Measurements from ENCODE around the gene TMOD3.

Gene TMOD3

DNA sequence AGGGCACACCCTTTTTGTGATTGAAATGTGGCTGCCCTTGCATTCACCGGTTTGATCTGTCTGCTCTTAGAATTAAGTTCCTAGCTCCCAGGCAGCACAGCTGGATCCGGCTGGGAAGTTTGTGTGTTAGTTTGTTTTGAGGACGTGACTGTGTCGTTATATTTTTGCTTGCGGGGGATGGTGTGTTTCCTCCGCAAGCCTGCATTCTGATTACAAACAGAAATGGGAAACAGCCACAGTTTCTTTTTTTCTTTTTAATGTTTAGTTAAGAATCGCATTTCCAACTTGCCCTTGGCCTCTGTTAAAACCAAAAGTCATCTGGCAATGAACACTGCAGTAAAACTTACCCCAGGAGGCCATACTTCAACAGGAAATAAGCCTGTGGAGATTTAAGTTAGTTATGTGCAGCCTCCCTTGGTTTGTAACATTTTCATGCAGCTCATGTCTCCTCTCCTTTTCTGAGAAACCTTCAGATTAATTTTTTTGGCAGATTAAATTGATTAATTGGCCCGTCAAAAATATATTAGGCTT is 888 bp downstream of the TMOD3 start:
- Histone ChIP-seq H3K79me2 (ENCODE audit: insufficient read depth, low read depth) (peaks cover 52% of the 10 kb centered on the region), H3K27me3 (ENCODE audit: insufficient read depth, low read depth) (no peaks in the 10 kb centered on the region), H3K4me2 (peak overlapping the region; percentile 70), H3K9ac (peak overlapping the region; percentile 66; the same call in 1 of the 2 replicates), H4K20me1 (ENCODE audit: insufficient read depth) (no peaks in the 10 kb centered on the region), H3K4me1 (ENCODE audit: low read depth, poor library complexity, severe bottlenecking) (peaks cover 30% of the 10 kb centered on the region), H3K4me3 (IDR thresholded peaks at IDR 0.05; ENCODE audit: insufficient read depth, low read depth, low read length) (no peak overlapping the region), H3K27ac (peak overlapping the region; percentile 54), H3K36me3 (ENCODE audit: insufficient read depth) (no peaks in the 10 kb centered on the region), H2AFZ (ENCODE audit: low read depth) (peak overlapping the region; percentile 79)
- TF ChIP-seq, protein P1, sequence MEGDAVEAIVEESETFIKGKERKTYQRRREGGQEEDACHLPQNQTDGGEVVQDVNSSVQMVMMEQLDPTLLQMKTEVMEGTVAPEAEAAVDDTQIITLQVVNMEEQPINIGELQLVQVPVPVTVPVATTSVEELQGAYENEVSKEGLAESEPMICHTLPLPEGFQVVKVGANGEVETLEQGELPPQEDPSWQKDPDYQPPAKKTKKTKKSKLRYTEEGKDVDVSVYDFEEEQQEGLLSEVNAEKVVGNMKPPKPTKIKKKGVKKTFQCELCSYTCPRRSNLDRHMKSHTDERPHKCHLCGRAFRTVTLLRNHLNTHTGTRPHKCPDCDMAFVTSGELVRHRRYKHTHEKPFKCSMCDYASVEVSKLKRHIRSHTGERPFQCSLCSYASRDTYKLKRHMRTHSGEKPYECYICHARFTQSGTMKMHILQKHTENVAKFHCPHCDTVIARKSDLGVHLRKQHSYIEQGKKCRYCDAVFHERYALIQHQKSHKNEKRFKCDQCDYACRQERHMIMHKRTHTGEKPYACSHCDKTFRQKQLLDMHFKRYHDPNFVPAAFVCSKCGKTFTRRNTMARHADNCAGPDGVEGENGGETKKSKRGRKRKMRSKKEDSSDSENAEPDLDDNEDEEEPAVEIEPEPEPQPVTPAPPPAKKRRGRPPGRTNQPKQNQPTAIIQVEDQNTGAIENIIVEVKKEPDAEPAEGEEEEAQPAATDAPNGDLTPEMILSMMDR (conservative IDR thresholded peaks at IDR 0.05; ENCODE audit: low read depth, low read length) = no peak

DNA sequence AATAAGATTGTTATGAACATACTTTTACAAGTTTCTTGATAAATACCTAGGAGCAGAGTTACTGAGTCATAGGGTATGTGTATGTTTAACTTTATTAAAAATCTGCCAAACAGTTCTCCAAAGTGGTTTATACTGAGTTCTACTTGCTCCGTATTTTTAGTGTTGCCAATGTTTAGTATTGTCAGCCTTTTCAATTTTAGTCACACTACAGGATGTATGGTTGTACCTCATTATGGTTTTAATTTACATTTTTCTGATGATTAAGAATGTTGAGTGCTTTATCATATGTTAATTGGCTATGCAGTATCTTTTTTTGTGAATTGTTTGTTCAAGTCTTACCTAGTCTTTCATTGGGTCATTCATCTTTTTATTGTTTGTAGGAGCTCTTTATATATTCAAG is 4.3 kb downstream of the TMOD3 start:
- Histone ChIP-seq H2AFZ (ENCODE audit: low read depth) (no peak overlapping the region), H3K79me2 (ENCODE audit: insufficient read depth, low read depth) (peaks cover 72% of the 10 kb centered on the region), H4K20me1 (ENCODE audit: insufficient read depth) (peaks cover 4% of the 10 kb centered on the region; the same call in 1 of the 2 replicates), H3K27ac (no peak overlapping the region), H3K9ac (no peak overlapping the region), H3K36me3 (ENCODE audit: insufficient read depth) (no peaks in the 10 kb centered on the region), H3K4me2 (no peak overlapping the region), H3K4me1 (ENCODE audit: low read depth, poor library complexity, severe bottlenecking) (peaks cover 50% of the 10 kb centered on the region), H3K4me3 (IDR thresholded peaks at IDR 0.05; ENCODE audit: insufficient read depth, low read depth, low read length) (no peak overlapping the region), H3K27me3 (ENCODE audit: insufficient read depth, low read depth) (no peaks in the 10 kb centered on the region)
- TF ChIP-seq, protein P1 (conservative IDR thresholded peaks at IDR 0.05; ENCODE audit: low read depth, low read length) = no peak

DNA sequence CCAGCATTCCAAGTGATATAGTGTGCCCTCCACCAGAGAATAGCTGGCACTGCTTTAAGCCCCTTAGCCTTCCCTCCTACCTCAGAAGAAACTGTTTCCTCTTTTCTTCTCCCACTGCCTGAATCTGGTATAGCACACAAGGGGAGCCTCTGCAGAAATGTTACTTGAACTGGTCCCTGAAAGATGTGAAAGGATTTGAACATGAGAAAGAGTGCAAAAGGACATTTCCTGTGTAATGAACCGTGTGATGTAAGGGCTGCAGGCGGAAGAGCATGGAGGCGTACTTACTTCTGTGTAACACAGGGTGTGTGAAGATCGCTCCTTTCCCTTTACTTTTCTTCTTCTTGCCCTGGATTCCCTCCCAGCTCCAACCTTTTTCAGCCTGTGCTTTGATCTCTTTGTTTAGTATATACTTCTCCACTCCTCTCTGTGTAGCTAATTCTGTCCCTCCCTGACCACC is 8.4 kb downstream of the TMOD3 start:
- Histone ChIP-seq H4K20me1 (ENCODE audit: insufficient read depth) (peaks cover 6% of the 10 kb centered on the region; the same call in 1 of the 2 replicates), H3K27ac (no peak overlapping the region), H3K4me2 (no peak overlapping the region), H3K4me3 (IDR thresholded peaks at IDR 0.05; ENCODE audit: insufficient read depth, low read depth, low read length) (no peak overlapping the region), H3K4me1 (ENCODE audit: low read depth, poor library complexity, severe bottlenecking) (peaks cover 52% of the 10 kb centered on the region), H3K36me3 (ENCODE audit: insufficient read depth) (no peaks in the 10 kb centered on the region), H3K27me3 (ENCODE audit: insufficient read depth, low read depth) (no peaks in the 10 kb centered on the region), H2AFZ (ENCODE audit: low read depth) (no peak overlapping the region), H3K9ac (no peak overlapping the region), H3K79me2 (ENCODE audit: insufficient read depth, low read depth) (peaks cover 82% of the 10 kb centered on the region)
- TF ChIP-seq, protein P1 (conservative IDR thresholded peaks at IDR 0.05; ENCODE audit: low read depth, low read length) = no peak

DNA sequence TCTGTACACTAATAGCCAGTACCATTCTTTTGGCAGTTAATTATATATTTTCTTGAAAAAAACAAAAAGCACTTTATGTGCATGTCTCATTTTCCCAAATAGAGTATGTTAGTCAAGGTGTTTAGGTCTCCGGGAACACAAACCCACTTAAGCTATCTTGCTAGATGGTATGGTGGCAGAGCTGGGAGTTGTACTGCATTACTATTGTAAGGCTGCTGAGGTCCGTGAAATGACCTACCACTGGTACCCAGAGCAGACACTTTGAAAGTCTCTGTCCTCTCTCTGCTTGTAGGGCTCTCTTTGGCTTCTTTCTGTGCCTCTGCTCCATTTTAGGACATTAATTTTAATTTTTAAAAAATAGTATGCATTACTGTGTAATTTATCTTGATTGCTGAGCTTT is 8.8 kb downstream of the TMOD3 start:
- Histone ChIP-seq H3K27me3 (ENCODE audit: insufficient read depth, low read depth) (no peaks in the 10 kb centered on the region), H4K20me1 (ENCODE audit: insufficient read depth) (peaks cover 8% of the 10 kb centered on the region; the same call in 1 of the 2 replicates), H3K4me1 (ENCODE audit: low read depth, poor library complexity, severe bottlenecking) (peaks cover 55% of the 10 kb centered on the region), H3K4me2 (no peak overlapping the region), H3K79me2 (ENCODE audit: insufficient read depth, low read depth) (peaks cover 82% of the 10 kb centered on the region), H2AFZ (ENCODE audit: low read depth) (no peak overlapping the region), H3K4me3 (IDR thresholded peaks at IDR 0.05; ENCODE audit: insufficient read depth, low read depth, low read length) (no peak overlapping the region), H3K36me3 (ENCODE audit: insufficient read depth) (no peaks in the 10 kb centered on the region), H3K27ac (no peak overlapping the region), H3K9ac (no peak overlapping the region)
- TF ChIP-seq, protein P1 (conservative IDR thresholded peaks at IDR 0.05; ENCODE audit: low read depth, low read length) = no peak

Measured in KMS-11 (cell line).